GM12874 (cell line): ENCODE results near the gene MUC3A.

ENCODE experiments used
- CTCF ChIP-seq: IDR thresholded peaks from 2 replicates; pipeline ENCODE4 v1.5.1; 2011; ENCODE audit warnings: low read depth, mild to moderate bottlenecking, control low read depth, low read length, moderate library complexity; ENCODE audit not compliant: insufficient read depth

The MUC3A gene

GRCh38 chr7:100946766-100947365, 2.5 kb upstream of the MUC3A start:
- no peak for TF ChIP-seq CTCF

- no peak for TF ChIP-seq CTCF
These were observed 1.5 kb upstream of the MUC3A start for GRCh38 chr7:100947792-100948191.

- TF ChIP-seq CTCF, result no peak
These were observed 654 bp downstream of the MUC3A start for GRCh38 chr7:100949933-100950443.

GRCh38 chr7:100951172-100951571, 1.8 kb downstream of the MUC3A start:
- no peak for TF ChIP-seq CTCF

GRCh38 chr7:100951888-100952560, 2.7 kb downstream of the MUC3A start:
- no peak for TF ChIP-seq CTCF

GRCh38 chr7:100952641-100953040, 3.3 kb downstream of the MUC3A start:
- TF ChIP-seq CTCF, result no peak

GRCh38 chr7:100957832-100958421, 8.6 kb downstream of the MUC3A start:
- TF ChIP-seq CTCF, result no peak
